Measurements from ENCODE around the gene ERF.

The ERF gene

DNA sequence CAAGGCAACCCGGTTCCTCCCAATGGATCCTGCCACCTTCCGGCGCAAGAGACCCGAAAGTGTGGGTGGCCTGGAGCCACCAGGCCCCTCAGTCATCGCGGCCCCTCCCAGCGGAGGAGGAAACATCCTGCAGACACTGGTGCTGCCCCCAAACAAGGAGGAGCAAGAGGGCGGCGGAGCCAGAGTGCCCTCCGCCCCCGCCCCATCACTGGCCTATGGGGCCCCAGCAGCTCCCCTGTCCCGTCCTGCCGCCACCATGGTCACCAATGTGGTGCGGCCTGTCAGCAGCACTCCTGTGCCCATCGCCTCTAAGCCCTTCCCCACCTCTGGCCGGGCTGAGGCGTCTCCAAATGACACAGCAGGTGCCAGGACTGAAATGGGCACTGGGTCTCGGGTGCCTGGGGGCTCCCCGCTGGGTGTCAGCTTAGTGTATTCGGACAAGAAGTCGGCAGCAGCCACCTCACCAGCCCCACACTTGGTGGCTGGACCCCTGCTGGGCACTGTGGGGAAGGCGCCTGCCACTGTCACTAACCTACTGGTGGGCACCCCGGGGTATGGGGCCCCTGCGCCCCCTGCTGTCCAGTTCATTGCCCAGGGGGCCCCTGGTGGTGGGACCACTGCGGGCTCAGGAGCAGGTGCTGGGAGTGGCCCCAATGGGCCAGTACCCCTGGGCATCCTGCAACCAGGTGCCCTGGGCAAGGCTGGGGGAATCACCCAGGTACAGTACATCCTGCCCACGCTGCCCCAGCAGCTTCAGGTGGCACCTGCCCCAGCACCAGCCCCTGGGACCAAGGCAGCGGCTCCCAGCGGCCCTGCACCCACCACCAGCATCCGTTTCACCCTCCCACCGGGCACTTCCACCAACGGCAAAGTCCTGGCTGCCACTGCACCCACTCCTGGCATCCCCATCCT lies 35.9 kb upstream of the ERF start:
- peaks cover 4% of the 10 kb centered on the region; the same call in 1 of the 2 replicates for H3K36me3 ChIP-seq (ENCODE audit: insufficient read depth, low read length)

DNA sequence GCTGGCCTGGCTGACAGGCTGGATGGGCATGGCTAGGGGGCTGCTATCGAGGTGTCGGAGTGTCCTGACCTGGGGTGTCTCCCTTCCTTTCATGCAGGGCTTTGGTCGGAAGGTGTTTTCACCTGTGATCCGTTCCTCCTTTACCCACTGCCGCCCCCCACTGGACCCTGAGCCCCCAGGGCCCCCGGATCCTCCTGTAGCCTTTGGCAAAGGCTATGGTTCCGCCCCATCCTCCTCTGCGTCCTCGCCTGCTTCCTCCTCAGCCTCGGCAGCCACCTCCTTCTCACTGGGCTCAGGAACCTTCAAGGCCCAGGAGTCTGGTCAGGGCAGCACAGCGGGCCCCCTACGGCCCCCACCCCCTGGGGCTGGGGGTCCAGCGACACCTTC lies 35.2 kb upstream of the ERF start:
- H3K36me3 ChIP-seq (ENCODE audit: insufficient read depth, low read length) = peaks cover 4% of the 10 kb centered on the region; the same call in 1 of the 2 replicates
- peaks cover 13% of the 10 kb centered on the region for H3K4me1 ChIP-seq (ENCODE audit: insufficient read depth, low read length)
- H3K9ac ChIP-seq (ENCODE audit: low read depth, low read length) = no peak overlapping the region
- H3K9me3 ChIP-seq (ENCODE audit: control insufficient read depth, insufficient read depth, low read length) = no peaks in the 10 kb centered on the region

More for the DNA sequence above, 35.9 kb upstream of the ERF start:
- H3K4me1 ChIP-seq (ENCODE audit: insufficient read depth, low read length) = peaks cover 8% of the 10 kb centered on the region; the same call in 1 of the 2 replicates
- no peak overlapping the region for H3K9ac ChIP-seq (ENCODE audit: low read depth, low read length)
- H3K9me3 ChIP-seq (ENCODE audit: control insufficient read depth, insufficient read depth, low read length) = no peaks in the 10 kb centered on the region

GRCh38 chr19:42289556-42290041 lies 34.7 kb upstream of the ERF start:
- H3K9ac ChIP-seq (ENCODE audit: low read depth, low read length) = no peak overlapping the region
- peaks cover 4% of the 10 kb centered on the region; the same call in 1 of the 2 replicates for H3K36me3 ChIP-seq (ENCODE audit: insufficient read depth, low read length)

GRCh38 chr19:42288881-42289555 lies 34.1 kb upstream of the ERF start:
- Histone ChIP-seq H3K9me3 (ENCODE audit: control insufficient read depth, insufficient read depth, low read length) (no peaks in the 10 kb centered on the region), H3K36me3 (ENCODE audit: insufficient read depth, low read length) (peaks cover 4% of the 10 kb centered on the region; the same call in 1 of the 2 replicates)

More at GRCh38 chr19:42289556-42290041, 34.7 kb upstream of the ERF start:
- H3K4me1 ChIP-seq (ENCODE audit: insufficient read depth, low read length) = peaks cover 16% of the 10 kb centered on the region
- no peaks in the 10 kb centered on the region for H3K9me3 ChIP-seq (ENCODE audit: control insufficient read depth, insufficient read depth, low read length)

DNA sequence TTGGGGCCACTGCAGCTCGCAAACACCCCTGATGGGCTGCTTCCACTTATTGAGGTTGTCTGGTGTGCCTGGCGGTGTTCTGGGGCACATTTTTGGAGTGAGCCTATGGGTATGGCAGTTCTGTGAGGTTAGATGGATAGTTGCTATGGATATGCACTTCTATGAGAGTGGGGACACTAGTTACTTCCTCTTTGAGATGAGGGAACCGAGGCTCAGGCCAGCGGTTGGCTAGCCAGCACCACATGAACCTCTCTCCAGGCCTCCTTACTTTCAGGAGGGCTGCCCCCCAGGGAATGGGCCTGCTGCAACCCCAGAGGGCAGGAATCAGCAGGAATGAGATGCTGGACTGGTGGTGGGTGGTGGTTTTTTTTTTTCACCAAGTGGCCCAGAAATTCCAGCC lies 33.5 kb upstream of the ERF start:
- H3K36me3 ChIP-seq (ENCODE audit: insufficient read depth, low read length) = peaks cover 4% of the 10 kb centered on the region; the same call in 1 of the 2 replicates
- H3K9me3 ChIP-seq (ENCODE audit: control insufficient read depth, insufficient read depth, low read length) = no peaks in the 10 kb centered on the region
- no peak overlapping the region for H3K9ac ChIP-seq (ENCODE audit: low read depth, low read length)
- H3K4me1 ChIP-seq (ENCODE audit: insufficient read depth, low read length) = peaks cover 16% of the 10 kb centered on the region

More at GRCh38 chr19:42288881-42289555, 34.1 kb upstream of the ERF start:
- peaks cover 16% of the 10 kb centered on the region for H3K4me1 ChIP-seq (ENCODE audit: insufficient read depth, low read length)
- H3K9ac ChIP-seq (ENCODE audit: low read depth, low read length) = no peak overlapping the region

DNA sequence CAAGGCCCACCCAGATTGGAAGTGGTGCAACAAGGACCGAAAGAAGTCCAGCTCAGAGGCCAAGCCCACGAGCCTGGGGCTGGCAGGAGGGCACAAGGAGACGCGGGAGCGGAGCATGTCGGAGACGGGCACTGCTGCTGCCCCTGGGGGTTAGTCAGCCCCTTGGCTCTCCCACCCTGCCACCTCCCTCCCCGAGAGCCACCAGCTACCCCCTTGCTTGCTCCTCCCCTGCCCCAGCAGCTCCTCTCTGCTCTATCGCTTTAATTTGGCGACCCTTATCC lies 32.8 kb upstream of the ERF start:
- peaks cover 4% of the 10 kb centered on the region; the same call in 1 of the 2 replicates for H3K36me3 ChIP-seq (ENCODE audit: insufficient read depth, low read length)
- H3K9ac ChIP-seq (ENCODE audit: low read depth, low read length) = no peak overlapping the region
- H3K4me1 ChIP-seq (ENCODE audit: insufficient read depth, low read length) = peaks cover 22% of the 10 kb centered on the region
- H3K9me3 ChIP-seq (ENCODE audit: control insufficient read depth, insufficient read depth, low read length) = no peaks in the 10 kb centered on the region

GRCh38 chr19:42287017-42287826 lies 32.3 kb upstream of the ERF start:
- Histone ChIP-seq H3K4me1 (ENCODE audit: insufficient read depth, low read length) (peaks cover 26% of the 10 kb centered on the region), H3K36me3 (ENCODE audit: insufficient read depth, low read length) (0 out of 2 replicates have a peak, but pooled peaks cover 4% of the 10 kb centered on the region), H3K9me3 (ENCODE audit: control insufficient read depth, insufficient read depth, low read length) (no peaks in the 10 kb centered on the region), H3K9ac (ENCODE audit: low read depth, low read length) (no peak overlapping the region)

- H3K4me1 ChIP-seq (ENCODE audit: insufficient read depth, low read length) = peaks cover 29% of the 10 kb centered on the region
- H3K9ac ChIP-seq (ENCODE audit: low read depth, low read length) = no peak overlapping the region
- no peaks in the 10 kb centered on the region for H3K9me3 ChIP-seq (ENCODE audit: control insufficient read depth, insufficient read depth, low read length)
- H3K36me3 ChIP-seq (ENCODE audit: insufficient read depth, low read length) = 0 out of 2 replicates have a peak, but pooled peaks cover 4% of the 10 kb centered on the region
Measured at GRCh38 chr19:42286349-42287016, 31.6 kb upstream of the ERF start.

GRCh38 chr19:42285988-42286348 lies 31.0 kb upstream of the ERF start:
- Histone ChIP-seq H3K36me3 (ENCODE audit: insufficient read depth, low read length) (0 out of 2 replicates have a peak, but pooled peaks cover 4% of the 10 kb centered on the region), H3K9ac (ENCODE audit: low read depth, low read length) (no peak overlapping the region), H3K9me3 (ENCODE audit: control insufficient read depth, insufficient read depth, low read length) (no peaks in the 10 kb centered on the region), H3K4me1 (ENCODE audit: insufficient read depth, low read length) (peaks cover 26% of the 10 kb centered on the region)

GRCh38 chr19:42285541-42285941 lies 30.6 kb upstream of the ERF start:
- H3K9ac ChIP-seq (ENCODE audit: low read depth, low read length) = peak overlapping the region; percentile 83; the same call in 1 of the 2 replicates

GRCh38 chr19:42284591-42285341 lies 29.8 kb upstream of the ERF start:
- Histone ChIP-seq H3K4me1 (ENCODE audit: insufficient read depth, low read length) (peaks cover 26% of the 10 kb centered on the region), H3K9ac (ENCODE audit: low read depth, low read length) (peak overlapping the region; percentile 83; the same call in 1 of the 2 replicates), H3K9me3 (ENCODE audit: control insufficient read depth, insufficient read depth, low read length) (no peaks in the 10 kb centered on the region), H3K36me3 (ENCODE audit: insufficient read depth, low read length) (0 out of 2 replicates have a peak, but pooled peaks cover 4% of the 10 kb centered on the region)

More at GRCh38 chr19:42285541-42285941, 30.6 kb upstream of the ERF start:
- peaks cover 26% of the 10 kb centered on the region for H3K4me1 ChIP-seq (ENCODE audit: insufficient read depth, low read length)
- 0 out of 2 replicates have a peak, but pooled peaks cover 4% of the 10 kb centered on the region for H3K36me3 ChIP-seq (ENCODE audit: insufficient read depth, low read length)
- no peaks in the 10 kb centered on the region for H3K9me3 ChIP-seq (ENCODE audit: control insufficient read depth, insufficient read depth, low read length)

GRCh38 chr19:42284066-42284501 lies 29.2 kb upstream of the ERF start:
- Histone ChIP-seq H3K9ac (ENCODE audit: low read depth, low read length) (peak overlapping the region; percentile 50), H3K9me3 (ENCODE audit: control insufficient read depth, insufficient read depth, low read length) (no peaks in the 10 kb centered on the region), H3K4me1 (ENCODE audit: insufficient read depth, low read length) (peaks cover 31% of the 10 kb centered on the region), H3K36me3 (ENCODE audit: insufficient read depth, low read length) (0 out of 2 replicates have a peak, but pooled peaks cover 4% of the 10 kb centered on the region)

All from ES-I3 (cell line).